ENCODE measurements around the gene OTOA. TPM values are rescaled to one million over a fixed set of nuclear protein-coding genes. Genes with fewer than 3 reads are reported as not detected.

The OTOA gene
- total and polyA plus RNA-seq, 2 donors (not counting 3 experiments of a cell fraction or from before 2014, with no cell fraction given) = 0.22 TPM; not detected in 1

- Histone ChIP-seq H3K9me1 (replicated peaks; ENCODE audit: control insufficient read depth, extremely low read depth, insufficient read depth, low read length) (no peaks in the 10 kb centered on the region), H2AFZ (ENCODE audit: low read depth, low read length) (no peak overlapping the region), H3K79me2 (ENCODE audit: control insufficient read depth, insufficient read depth, low read length) (peaks cover 45% of the 10 kb centered on the region), H3K4me3 (replicated peaks in 1 of 3; ENCODE audit: insufficient read depth in 1 of 3, low read depth in 1 of 3, low read length in 3 of 3) (no peak overlapping the region), H3K36me3 (ENCODE audit: control insufficient read depth in 2 of 2, extremely low read depth in 1 of 2, insufficient read depth in 2 of 2, low read length in 2 of 2) (peaks cover 0 to 3% of the 10 kb centered on the region in 2 experiments), H3K9ac (replicated peaks; ENCODE audit: extremely low read depth, insufficient read depth, low read length) (no peak overlapping the region), H3K27ac (ENCODE audit: insufficient read depth, low read depth, low read length) (no peak overlapping the region), H3K4me1 (ENCODE audit: control insufficient read depth, extremely low read depth, insufficient read depth, low read length) (no peaks in the 10 kb centered on the region), H4K20me1 (replicated peaks; ENCODE audit: control insufficient read depth, extremely low read depth, insufficient read depth, low read length) (no peaks in the 10 kb centered on the region), H3K27me3 (ENCODE audit: control insufficient read depth in 2 of 2, insufficient read depth in 2 of 2, low read length in 2 of 2) (no peaks in the 10 kb centered on the region), H3K9me3 (replicated peaks; ENCODE audit: control insufficient read depth, insufficient read depth, low read length) (no peaks in the 10 kb centered on the region), H3K4me2 (ENCODE audit: insufficient read depth, low read length) (no peak overlapping the region)
- no peak for DNase-seq (ENCODE audit: low read depth, low spot score)
- CTCF ChIA-PET = no interaction called here
- BruUV-seq (replicated peaks) = no TSS peak
- TF ChIP-seq POLR2A (IDR thresholded peaks at IDR 0.05; ENCODE audit: low read depth, low read length) = no peak
- TF ChIP-seq GATA2 (IDR thresholded peaks at IDR 0.05; ENCODE audit: insufficient read depth, insufficient read length, low read depth, low read length) = no peak
- no peak for TF ChIP-seq MAX (IDR thresholded peaks at IDR 0.05; ENCODE audit: insufficient read depth, insufficient read length)
- TF ChIP-seq MYC (IDR thresholded peaks at IDR 0.05; ENCODE audit: low read depth, low read length) = no peak
- FAIRE-seq = no peak
- dilution Hi-C loops (cut with MboI; ENCODE audit: extremely low pct_ligation_motif_present, low sequenced_read_pairs) (no loop called here), intact Hi-C loops (cut with micrococcal nuclease) (no loop called here)
- POLR2A ChIA-PET = no interaction called here
Measured at GRCh38 chr16:21617607-21618006, 46.2 kb upstream of the OTOA start.

GRCh38 chr16:21618281-21618680 lies 45.5 kb upstream of the OTOA start:
- POLR2A ChIA-PET = no interaction called here
- Histone ChIP-seq H3K36me3 (ENCODE audit: control insufficient read depth in 2 of 2, extremely low read depth in 1 of 2, insufficient read depth in 2 of 2, low read length in 2 of 2) (peaks cover 0 to 3% of the 10 kb centered on the region in 2 experiments), H3K27me3 (ENCODE audit: control insufficient read depth in 2 of 2, insufficient read depth in 2 of 2, low read length in 2 of 2) (no peaks in the 10 kb centered on the region), H3K4me1 (ENCODE audit: control insufficient read depth, extremely low read depth, insufficient read depth, low read length) (no peaks in the 10 kb centered on the region), H4K20me1 (replicated peaks; ENCODE audit: control insufficient read depth, extremely low read depth, insufficient read depth, low read length) (no peaks in the 10 kb centered on the region), H3K9ac (replicated peaks; ENCODE audit: extremely low read depth, insufficient read depth, low read length) (no peak overlapping the region), H3K9me1 (replicated peaks; ENCODE audit: control insufficient read depth, extremely low read depth, insufficient read depth, low read length) (no peaks in the 10 kb centered on the region), H3K4me3 (replicated peaks in 1 of 3; ENCODE audit: insufficient read depth in 1 of 3, low read depth in 1 of 3, low read length in 3 of 3) (no peak overlapping the region), H2AFZ (ENCODE audit: low read depth, low read length) (no peak overlapping the region), H3K4me2 (ENCODE audit: insufficient read depth, low read length) (no peak overlapping the region), H3K79me2 (ENCODE audit: control insufficient read depth, insufficient read depth, low read length) (peaks cover 39% of the 10 kb centered on the region), H3K27ac (ENCODE audit: insufficient read depth, low read depth, low read length) (no peak overlapping the region), H3K9me3 (replicated peaks; ENCODE audit: control insufficient read depth, insufficient read depth, low read length) (no peaks in the 10 kb centered on the region)
- BruUV-seq (replicated peaks) = no TSS peak
- FAIRE-seq (no peak), DNase-seq (ENCODE audit: low read depth, low spot score) (no peak)
- dilution Hi-C loops (cut with MboI; ENCODE audit: extremely low pct_ligation_motif_present, low sequenced_read_pairs) = no loop called here
- CTCF ChIA-PET = no interaction called here
- no peak for TF ChIP-seq CTCF (IDR thresholded peaks at IDR 0.05; ENCODE audit: extremely low read depth in 1 of 2, insufficient read depth in 1 of 2, low read depth in 1 of 2, low read length in 2 of 2)
- TF ChIP-seq POLR2A (IDR thresholded peaks at IDR 0.05; ENCODE audit: low read depth, low read length) = no peak
- no peak for TF ChIP-seq POLR2AphosphoS5 (IDR thresholded peaks at IDR 0.05; ENCODE audit: insufficient read depth, low read depth, low read length)
- TF ChIP-seq GATA2 (IDR thresholded peaks at IDR 0.05; ENCODE audit: insufficient read depth, insufficient read length, low read depth, low read length) = no peak
- no peak for TF ChIP-seq JUN (IDR thresholded peaks at IDR 0.05; ENCODE audit: borderline replicate concordance, insufficient read depth, insufficient read length, low read depth)
- TF ChIP-seq FOS (IDR thresholded peaks at IDR 0.05; ENCODE audit: borderline replicate concordance, insufficient read depth, low read length) = no peak
- TF ChIP-seq MAX (IDR thresholded peaks at IDR 0.05; ENCODE audit: insufficient read depth, insufficient read length) = no peak
- TF ChIP-seq EZH2 (IDR thresholded peaks at IDR 0.05; ENCODE audit: borderline replicate concordance, low read depth, low read length, severe bottlenecking) = no peak
- TF ChIP-seq MYC (IDR thresholded peaks at IDR 0.05; ENCODE audit: low read depth, low read length) = no peak
- intact Hi-C loops (cut with micrococcal nuclease) = no loop called here

Measured in endothelial cell of umbilical vein (primary cell).